ENCODE measurements around the gene TMEM208. TPM values are rescaled to one million over a fixed set of nuclear protein-coding genes. Genes with fewer than 3 reads are reported as not detected.

TMEM208 gene
- total and polyA plus RNA-seq, 2 of the 8 experiments (the other 6 are each of a cell fraction or from before 2014, with no cell fraction given): 37.7 to 100.0 TPM

DNA sequence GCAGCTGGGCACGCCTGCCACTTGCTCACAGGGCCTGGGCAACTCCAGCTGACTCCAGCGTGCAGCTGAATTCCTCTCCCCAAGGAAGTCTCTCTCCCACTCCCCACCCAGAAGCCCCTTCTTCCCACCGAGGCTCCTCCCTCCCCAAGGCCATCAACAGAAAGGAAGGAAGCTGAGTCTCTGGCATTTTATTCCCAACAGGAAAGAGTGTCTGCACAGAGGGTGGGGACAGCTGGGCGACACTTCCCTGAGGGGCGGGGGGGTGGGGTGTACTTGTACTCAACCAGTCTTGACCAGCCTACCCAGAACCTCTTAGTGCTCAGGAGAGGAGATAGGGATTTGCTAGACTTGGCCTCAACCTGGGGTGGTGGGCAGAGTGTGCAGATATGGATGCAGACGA, 36.9 kb upstream of the TMEM208 start, which contains the start of gene EXOC3L1 (continued):
- TF ChIP-seq, protein P1, sequence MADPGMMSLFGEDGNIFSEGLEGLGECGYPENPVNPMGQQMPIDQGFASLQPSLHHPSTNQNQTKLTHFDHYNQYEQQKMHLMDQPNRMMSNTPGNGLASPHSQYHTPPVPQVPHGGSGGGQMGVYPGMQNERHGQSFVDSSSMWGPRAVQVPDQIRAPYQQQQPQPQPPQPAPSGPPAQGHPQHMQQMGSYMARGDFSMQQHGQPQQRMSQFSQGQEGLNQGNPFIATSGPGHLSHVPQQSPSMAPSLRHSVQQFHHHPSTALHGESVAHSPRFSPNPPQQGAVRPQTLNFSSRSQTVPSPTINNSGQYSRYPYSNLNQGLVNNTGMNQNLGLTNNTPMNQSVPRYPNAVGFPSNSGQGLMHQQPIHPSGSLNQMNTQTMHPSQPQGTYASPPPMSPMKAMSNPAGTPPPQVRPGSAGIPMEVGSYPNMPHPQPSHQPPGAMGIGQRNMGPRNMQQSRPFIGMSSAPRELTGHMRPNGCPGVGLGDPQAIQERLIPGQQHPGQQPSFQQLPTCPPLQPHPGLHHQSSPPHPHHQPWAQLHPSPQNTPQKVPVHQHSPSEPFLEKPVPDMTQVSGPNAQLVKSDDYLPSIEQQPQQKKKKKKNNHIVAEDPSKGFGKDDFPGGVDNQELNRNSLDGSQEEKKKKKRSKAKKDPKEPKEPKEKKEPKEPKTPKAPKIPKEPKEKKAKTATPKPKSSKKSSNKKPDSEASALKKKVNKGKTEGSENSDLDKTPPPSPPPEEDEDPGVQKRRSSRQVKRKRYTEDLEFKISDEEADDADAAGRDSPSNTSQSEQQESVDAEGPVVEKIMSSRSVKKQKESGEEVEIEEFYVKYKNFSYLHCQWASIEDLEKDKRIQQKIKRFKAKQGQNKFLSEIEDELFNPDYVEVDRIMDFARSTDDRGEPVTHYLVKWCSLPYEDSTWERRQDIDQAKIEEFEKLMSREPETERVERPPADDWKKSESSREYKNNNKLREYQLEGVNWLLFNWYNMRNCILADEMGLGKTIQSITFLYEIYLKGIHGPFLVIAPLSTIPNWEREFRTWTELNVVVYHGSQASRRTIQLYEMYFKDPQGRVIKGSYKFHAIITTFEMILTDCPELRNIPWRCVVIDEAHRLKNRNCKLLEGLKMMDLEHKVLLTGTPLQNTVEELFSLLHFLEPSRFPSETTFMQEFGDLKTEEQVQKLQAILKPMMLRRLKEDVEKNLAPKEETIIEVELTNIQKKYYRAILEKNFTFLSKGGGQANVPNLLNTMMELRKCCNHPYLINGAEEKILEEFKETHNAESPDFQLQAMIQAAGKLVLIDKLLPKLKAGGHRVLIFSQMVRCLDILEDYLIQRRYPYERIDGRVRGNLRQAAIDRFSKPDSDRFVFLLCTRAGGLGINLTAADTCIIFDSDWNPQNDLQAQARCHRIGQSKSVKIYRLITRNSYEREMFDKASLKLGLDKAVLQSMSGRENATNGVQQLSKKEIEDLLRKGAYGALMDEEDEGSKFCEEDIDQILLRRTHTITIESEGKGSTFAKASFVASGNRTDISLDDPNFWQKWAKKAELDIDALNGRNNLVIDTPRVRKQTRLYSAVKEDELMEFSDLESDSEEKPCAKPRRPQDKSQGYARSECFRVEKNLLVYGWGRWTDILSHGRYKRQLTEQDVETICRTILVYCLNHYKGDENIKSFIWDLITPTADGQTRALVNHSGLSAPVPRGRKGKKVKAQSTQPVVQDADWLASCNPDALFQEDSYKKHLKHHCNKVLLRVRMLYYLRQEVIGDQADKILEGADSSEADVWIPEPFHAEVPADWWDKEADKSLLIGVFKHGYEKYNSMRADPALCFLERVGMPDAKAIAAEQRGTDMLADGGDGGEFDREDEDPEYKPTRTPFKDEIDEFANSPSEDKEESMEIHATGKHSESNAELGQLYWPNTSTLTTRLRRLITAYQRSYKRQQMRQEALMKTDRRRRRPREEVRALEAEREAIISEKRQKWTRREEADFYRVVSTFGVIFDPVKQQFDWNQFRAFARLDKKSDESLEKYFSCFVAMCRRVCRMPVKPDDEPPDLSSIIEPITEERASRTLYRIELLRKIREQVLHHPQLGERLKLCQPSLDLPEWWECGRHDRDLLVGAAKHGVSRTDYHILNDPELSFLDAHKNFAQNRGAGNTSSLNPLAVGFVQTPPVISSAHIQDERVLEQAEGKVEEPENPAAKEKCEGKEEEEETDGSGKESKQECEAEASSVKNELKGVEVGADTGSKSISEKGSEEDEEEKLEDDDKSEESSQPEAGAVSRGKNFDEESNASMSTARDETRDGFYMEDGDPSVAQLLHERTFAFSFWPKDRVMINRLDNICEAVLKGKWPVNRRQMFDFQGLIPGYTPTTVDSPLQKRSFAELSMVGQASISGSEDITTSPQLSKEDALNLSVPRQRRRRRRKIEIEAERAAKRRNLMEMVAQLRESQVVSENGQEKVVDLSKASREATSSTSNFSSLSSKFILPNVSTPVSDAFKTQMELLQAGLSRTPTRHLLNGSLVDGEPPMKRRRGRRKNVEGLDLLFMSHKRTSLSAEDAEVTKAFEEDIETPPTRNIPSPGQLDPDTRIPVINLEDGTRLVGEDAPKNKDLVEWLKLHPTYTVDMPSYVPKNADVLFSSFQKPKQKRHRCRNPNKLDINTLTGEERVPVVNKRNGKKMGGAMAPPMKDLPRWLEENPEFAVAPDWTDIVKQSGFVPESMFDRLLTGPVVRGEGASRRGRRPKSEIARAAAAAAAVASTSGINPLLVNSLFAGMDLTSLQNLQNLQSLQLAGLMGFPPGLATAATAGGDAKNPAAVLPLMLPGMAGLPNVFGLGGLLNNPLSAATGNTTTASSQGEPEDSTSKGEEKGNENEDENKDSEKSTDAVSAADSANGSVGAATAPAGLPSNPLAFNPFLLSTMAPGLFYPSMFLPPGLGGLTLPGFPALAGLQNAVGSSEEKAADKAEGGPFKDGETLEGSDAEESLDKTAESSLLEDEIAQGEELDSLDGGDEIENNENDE (IDR thresholded peaks at IDR 0.05; ENCODE audit: insufficient replicate concordance, low read length): no peak
- no peak for TF ChIP-seq EZH2 (IDR thresholded peaks at IDR 0.05; ENCODE audit: low read depth, low read length, severe bottlenecking)
- no peak for TF ChIP-seq RFX5 (IDR thresholded peaks at IDR 0.05; ENCODE audit: borderline replicate concordance, low read depth, low read length)
- TF ChIP-seq NANOG (IDR thresholded peaks at IDR 0.05; ENCODE audit: insufficient read depth, low read depth, low read length, poor library complexity, severe bottlenecking): no peak
- no peak for TF ChIP-seq SAP30 (IDR thresholded peaks at IDR 0.05; ENCODE audit: insufficient read depth, insufficient replicate concordance, low read length)
- TF ChIP-seq CEBPB (IDR thresholded peaks at IDR 0.05; ENCODE audit: low read depth, low read length): no peak
- no peak for TF ChIP-seq RXRA (IDR thresholded peaks at IDR 0.05; ENCODE audit: insufficient read depth, low read depth, low read length)
- TF ChIP-seq GTF2F1 (IDR thresholded peaks at IDR 0.05; ENCODE audit: borderline replicate concordance, low read depth, low read length): no peak
- TF ChIP-seq, protein P2, sequence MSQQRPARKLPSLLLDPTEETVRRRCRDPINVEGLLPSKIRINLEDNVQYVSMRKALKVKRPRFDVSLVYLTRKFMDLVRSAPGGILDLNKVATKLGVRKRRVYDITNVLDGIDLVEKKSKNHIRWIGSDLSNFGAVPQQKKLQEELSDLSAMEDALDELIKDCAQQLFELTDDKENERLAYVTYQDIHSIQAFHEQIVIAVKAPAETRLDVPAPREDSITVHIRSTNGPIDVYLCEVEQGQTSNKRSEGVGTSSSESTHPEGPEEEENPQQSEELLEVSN (IDR thresholded peaks at IDR 0.05): no peak
- no peak for TF ChIP-seq RNF2 (IDR thresholded peaks at IDR 0.05; ENCODE audit: borderline replicate concordance, low read depth, low read length, missing control alignments, poor library complexity, severe bottlenecking)
